ENCODE results near the gene SERPINB6.

GRCh38 chr6:2909718-2910117 is 61.6 kb downstream of the SERPINB6 start:
- TF ChIP-seq RFX5 (IDR thresholded peaks at IDR 0.05; ENCODE audit: low read length) (no peak), CTCF (IDR thresholded peaks at IDR 0.05) (no peak), PBX3 (IDR thresholded peaks at IDR 0.05) (no peak)

All from SK-N-SH (cell line).